GM19328 (cell line): ENCODE results near the gene UPK3BL2.
A peak's percentile ranks its signal among the peaks of the same experiment; 100 is the strongest.
"Not testable (repeated sequence)": the region's sequence is repeated elsewhere in the genome, so short reads cannot be mapped to it uniquely, and the experiment has no call there.

Source experiments
- ATAC-seq: cut with Tn5 transposase; IDR thresholded peaks from one replicate; pipeline ENCODE4 v1.9.1; 2021; ENCODE audit warnings: mild to moderate bottlenecking, moderate library complexity; ENCODE audit not compliant: unreplicated experiment

The UPK3BL2 gene

GRCh38 chr7:102543596-102543995 is at the start of gene UPK3BL2:
Gene UPK3BL2, minus strand, starts transcription at chr7:102543696. Its CDS starts 60 bp downstream, at chr7:102543636.
- ATAC-seq: not testable (repeated sequence)

GRCh38 chr7:102592477-102593019 is 49.1 kb upstream of the UPK3BL2 start:
- ATAC-seq: peak; percentile 30

- peak; percentile 45 for ATAC-seq
Measured at GRCh38 chr7:102589857-102590256, 46.4 kb upstream of the UPK3BL2 start.

- ATAC-seq: not testable (repeated sequence)
Measured at GRCh38 chr7:102583495-102583894, 40.0 kb upstream of the UPK3BL2 start.

GRCh38 chr7:102581722-102582121 is 38.2 kb upstream of the UPK3BL2 start:
- ATAC-seq: not testable (repeated sequence)

- not testable (repeated sequence) for ATAC-seq
Measured at GRCh38 chr7:102578486-102578885, 35.0 kb upstream of the UPK3BL2 start.

GRCh38 chr7:102577315-102578240 is 34.1 kb upstream of the UPK3BL2 start:
- not testable (repeated sequence) for ATAC-seq

- ATAC-seq: not testable (repeated sequence)
Measured at GRCh38 chr7:102576363-102576762, 32.9 kb upstream of the UPK3BL2 start.

- ATAC-seq: not testable (repeated sequence)
Measured at GRCh38 chr7:102574607-102575006, 31.1 kb upstream of the UPK3BL2 start.

GRCh38 chr7:102572261-102573239 is 29.1 kb upstream of the UPK3BL2 start, which contains the start of gene POLR2J3:
Gene POLR2J3, minus strand, starts transcription at chr7:102572583. Its CDS starts 62 bp downstream, at chr7:102572521.
- peak; percentile 90 for ATAC-seq

GRCh38 chr7:102568620-102569019 is 25.1 kb upstream of the UPK3BL2 start:
- ATAC-seq: not testable (repeated sequence)

GRCh38 chr7:102550808-102551422 is 7.4 kb upstream of the UPK3BL2 start, which contains the start of gene SPDYE2:
Gene SPDYE2, plus strand, starts transcription at chr7:102551226. Its CDS starts 2,030 bp downstream, at chr7:102553256.
- not testable (repeated sequence) for ATAC-seq

GRCh38 chr7:102546353-102546752 is 2.9 kb upstream of the UPK3BL2 start:
- peak; percentile 71 for ATAC-seq

GRCh38 chr7:102545288-102545687 is 1.8 kb upstream of the UPK3BL2 start:
- not testable (repeated sequence) for ATAC-seq

- not testable (repeated sequence) for ATAC-seq
Measured at GRCh38 chr7:102544372-102544771, 876 bp upstream of the UPK3BL2 start.

- not testable (repeated sequence) for ATAC-seq
Measured at GRCh38 chr7:102542771-102543170, 725 bp downstream of the UPK3BL2 start.

GRCh38 chr7:102542083-102542482 is 1.4 kb downstream of the UPK3BL2 start:
- not testable (repeated sequence) for ATAC-seq

GRCh38 chr7:102540604-102541003 is 2.9 kb downstream of the UPK3BL2 start:
- not testable (repeated sequence) for ATAC-seq

GRCh38 chr7:102535062-102535615 is 8.4 kb downstream of the UPK3BL2 start:
- not testable (repeated sequence) for ATAC-seq

GRCh38 chr7:102532127-102532526 is 11.4 kb downstream of the UPK3BL2 start:
- not testable (repeated sequence) for ATAC-seq
